Large intestine (tissue), 12 donors: Measurements from ENCODE around the gene GRB14. TPM values are rescaled to one million over a fixed set of nuclear protein-coding genes. Genes with fewer than 3 reads are reported as not detected.
A peak's percentile ranks its signal among the peaks of the same experiment; 100 is the strongest.

Experiments used
- DNase-seq, 2 donors: peaks; one replicate each; pipeline versions ENCODE4 v3.0.0 to v3.0.0-alpha.2; 2013
- H3K27ac ChIP-seq: one replicate; pipeline ENCODE4 v1.5.1; 2013; ENCODE audit warnings: low read length
- H3K27me3 ChIP-seq: 2 replicates; pipeline ENCODE4 v1.6.1; 2013; ENCODE audit warnings: low read length; ENCODE audit not compliant: control insufficient read depth, insufficient read depth
- H3K36me3 ChIP-seq: 2 replicates; pipeline ENCODE4 v1.6.1; 2013; ENCODE audit warnings: low read length; ENCODE audit not compliant: control insufficient read depth, insufficient read depth
- H3K4me1 ChIP-seq: one replicate; pipeline ENCODE4 v1.6.1; 2013; ENCODE audit warnings: low read length; ENCODE audit not compliant: control insufficient read depth, insufficient read depth
- H3K4me3 ChIP-seq: one replicate; pipeline ENCODE4 v1.5.1; 2013; ENCODE audit warnings: low read length
- H3K9me3 ChIP-seq: one replicate; pipeline ENCODE4 v1.6.1; 2013; ENCODE audit warnings: mild to moderate bottlenecking, low read depth, low read length, moderate library complexity; ENCODE audit not compliant: control insufficient read depth
- WGBS: methylation state at CpG from one replicate; pipeline ENCODE4 v1.1.5; 2013; ENCODE audit warnings: low lambda C conversion rate; ENCODE audit not compliant: insufficient coverage; 5-methylcytosine and 5-hydroxymethylcytosine counted together
- long read RNA-seq, 11 donors: transcript quantifications; one replicate each; lab custom pipeline, GENCODE V29; 2026
- polyA plus RNA-seq: library from polyadenylated mRNA; unstranded; fragments of 120-200 nt; gene quantifications from one replicate; pipeline ENCODE4 v1.2.1, GENCODE V29; 2013

GRB14 gene
- polyA plus RNA-seq: 8.7 TPM
- long read RNA-seq, donor 1: 0 reads
- long read RNA-seq, donor 2, partial matches to known transcripts: 0 of 1 reads
- long read RNA-seq, donor 2, other reads (novel, unspliced or antisense): 0 of 1 reads
- long read RNA-seq, donor 3: 0 reads
- long read RNA-seq, donor 4: 0 reads
- long read RNA-seq, donor 5: 0 reads
- long read RNA-seq, donor 6: 0 reads
- long read RNA-seq, donor 7, partial matches to known transcripts: 0 of 1 reads
- long read RNA-seq, donor 7, other reads (novel, unspliced or antisense): 0 of 1 reads
- long read RNA-seq, donor 8: 0 reads
- long read RNA-seq, donor 9: 0 reads
- long read RNA-seq, donor 10, partial matches to known transcripts: 7 of 7 reads
- long read RNA-seq, donor 10, other reads (novel, unspliced or antisense): 0 of 7 reads
- long read RNA-seq, donor 11, partial matches to known transcripts: 0 of 1 reads
- long read RNA-seq, donor 11, other reads (novel, unspliced or antisense): 0 of 1 reads

DNA sequence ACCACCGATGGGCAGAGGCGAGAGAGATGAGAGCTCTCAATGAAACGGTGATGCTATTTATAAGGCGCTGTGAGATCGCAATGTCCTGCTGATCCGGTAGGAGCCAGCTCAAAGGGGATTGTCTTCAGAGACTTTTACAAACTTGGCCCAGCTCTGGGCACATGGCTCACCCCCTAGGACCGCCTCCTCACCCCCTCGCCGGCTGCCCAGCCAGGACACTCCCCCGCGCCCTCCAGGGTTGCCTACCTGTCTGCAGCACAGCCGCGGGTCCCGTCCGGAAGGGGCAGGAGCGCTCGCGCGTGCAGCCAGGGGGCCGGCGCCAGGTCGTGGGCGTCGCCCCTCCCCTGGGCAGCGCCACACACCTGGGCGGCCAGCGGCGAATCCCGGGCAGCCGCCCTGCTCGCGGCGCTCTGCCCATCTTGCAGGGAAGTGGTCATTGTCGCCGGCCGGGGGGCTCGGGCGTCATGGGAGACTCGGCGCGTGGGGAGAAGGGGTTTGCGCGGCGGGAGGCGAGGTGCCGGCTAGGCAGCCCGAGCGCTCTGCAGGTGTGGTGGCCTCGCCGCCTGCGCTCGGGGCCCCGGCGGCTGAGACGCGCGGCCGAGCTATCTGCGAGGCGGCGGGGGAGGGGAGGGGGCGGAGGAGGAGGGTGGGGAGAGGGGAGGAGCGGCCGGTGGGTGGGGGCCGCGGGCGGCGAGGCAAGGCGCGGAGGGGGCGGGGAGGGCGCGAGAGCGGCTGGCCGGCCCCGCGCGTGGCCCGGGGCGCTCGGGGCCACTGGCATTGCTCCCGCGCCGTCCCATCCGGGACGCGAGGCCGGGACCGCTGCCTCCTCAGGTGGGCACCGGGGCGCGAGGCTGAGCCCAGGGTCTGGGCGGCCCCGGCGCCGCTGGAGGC is at the start of gene GRB14:
Gene GRB14 (minus strand): TSS at position 610 of the 891 bp plus-strand sequence. CDS start 173 bp downstream, at position 437.
- no CpG with 5 or more reads among the region's 96 CpGs for WGBS

DNA sequence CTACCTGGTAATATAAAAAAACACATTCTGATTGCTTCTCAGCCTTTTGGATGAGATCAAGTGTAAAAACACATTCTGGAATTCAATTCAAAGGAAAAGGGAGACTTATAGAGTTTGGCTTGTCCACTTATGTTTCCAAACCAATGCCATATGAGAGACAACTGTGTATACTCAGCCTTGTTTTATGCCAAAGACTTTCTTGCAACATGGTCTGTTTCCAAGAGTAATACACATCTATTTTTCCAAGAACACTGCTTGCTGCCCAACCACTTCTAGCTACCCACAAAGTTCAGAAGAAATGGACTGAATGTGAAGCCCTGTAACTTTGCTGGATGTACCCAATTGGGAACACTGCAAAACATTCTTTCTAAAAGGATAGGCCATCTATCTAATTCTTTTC is 48.0 kb upstream of the GRB14 start:
- Histone ChIP-seq H3K27me3 (no peaks in the 10 kb centered on the region), H3K4me3 (no peak overlapping the region), H3K4me1 (no peaks in the 10 kb centered on the region), H3K36me3 (no peaks in the 10 kb centered on the region), H3K27ac (no peak overlapping the region), H3K9me3 (no peaks in the 10 kb centered on the region)
- DNase-seq: no peak

More for the DNA sequence above, at the start of gene GRB14:
- Histone ChIP-seq H3K4me3 (peak within 1 kb of the TSS; percentile 59), H3K27ac (no peak within 1 kb of the TSS), H3K9me3 (no peaks in the 10 kb centered on the region), H3K4me1 (peaks cover 12% of the 10 kb centered on the region), H3K27me3 (no peaks in the 10 kb centered on the region), H3K36me3 (no peaks in the 10 kb centered on the region)
- peak; percentile 36 to 76 for DNase-seq

DNA sequence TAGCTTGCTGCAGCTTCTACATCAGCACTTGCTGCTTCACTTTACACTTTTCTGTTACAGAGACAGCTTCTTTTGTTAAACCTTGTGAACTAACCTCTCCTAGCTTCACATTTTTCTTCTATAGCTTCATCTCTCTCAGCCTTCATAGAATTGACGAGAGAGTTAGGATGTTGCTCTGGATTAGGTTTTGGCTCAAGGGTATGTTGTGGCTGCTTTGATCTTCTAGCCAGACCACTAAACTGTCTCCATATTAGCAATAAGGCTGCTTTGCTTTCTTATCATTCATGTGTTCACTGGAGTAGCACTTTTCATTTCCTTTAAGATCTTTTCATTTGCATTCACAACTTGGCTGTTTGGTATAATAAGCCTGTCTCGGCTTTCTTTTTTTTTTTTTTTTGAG is 46.3 kb upstream of the GRB14 start:
- WGBS: no CpG with 5 or more reads among the region's 2 CpGs
- H3K36me3 ChIP-seq: no peaks in the 10 kb centered on the region

DNA sequence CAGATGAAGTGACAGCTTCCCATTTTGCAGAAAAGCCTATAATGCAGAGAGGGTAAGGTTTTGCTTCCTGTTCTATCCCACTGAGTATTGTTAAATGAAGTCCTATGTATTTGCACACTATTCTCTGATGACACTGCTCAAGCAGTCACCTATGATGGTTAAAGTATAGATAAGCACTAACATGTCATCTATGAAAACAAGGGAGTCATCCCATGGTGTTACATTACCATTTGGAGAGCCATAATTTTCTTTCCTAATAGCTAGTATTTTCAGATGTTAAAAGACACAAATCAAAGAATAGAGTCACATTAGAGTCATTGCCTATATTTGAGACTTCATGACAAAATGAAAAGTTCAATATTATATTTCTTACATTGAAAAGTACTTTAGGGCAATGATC is 42.8 kb upstream of the GRB14 start:
- Histone ChIP-seq H3K4me1 (no peaks in the 10 kb centered on the region), H3K9me3 (no peaks in the 10 kb centered on the region), H3K4me3 (no peak overlapping the region), H3K27me3 (no peaks in the 10 kb centered on the region), H3K36me3 (no peaks in the 10 kb centered on the region), H3K27ac (no peak overlapping the region)
- DNase-seq: no peak

More for the DNA sequence above, 46.3 kb upstream of the GRB14 start:
- no peak overlapping the region for H3K27ac ChIP-seq
- H3K27me3 ChIP-seq: no peaks in the 10 kb centered on the region
- no peak overlapping the region for H3K4me3 ChIP-seq
- no peaks in the 10 kb centered on the region for H3K4me1 ChIP-seq
- DNase-seq: no peak
- H3K9me3 ChIP-seq: no peaks in the 10 kb centered on the region

DNA sequence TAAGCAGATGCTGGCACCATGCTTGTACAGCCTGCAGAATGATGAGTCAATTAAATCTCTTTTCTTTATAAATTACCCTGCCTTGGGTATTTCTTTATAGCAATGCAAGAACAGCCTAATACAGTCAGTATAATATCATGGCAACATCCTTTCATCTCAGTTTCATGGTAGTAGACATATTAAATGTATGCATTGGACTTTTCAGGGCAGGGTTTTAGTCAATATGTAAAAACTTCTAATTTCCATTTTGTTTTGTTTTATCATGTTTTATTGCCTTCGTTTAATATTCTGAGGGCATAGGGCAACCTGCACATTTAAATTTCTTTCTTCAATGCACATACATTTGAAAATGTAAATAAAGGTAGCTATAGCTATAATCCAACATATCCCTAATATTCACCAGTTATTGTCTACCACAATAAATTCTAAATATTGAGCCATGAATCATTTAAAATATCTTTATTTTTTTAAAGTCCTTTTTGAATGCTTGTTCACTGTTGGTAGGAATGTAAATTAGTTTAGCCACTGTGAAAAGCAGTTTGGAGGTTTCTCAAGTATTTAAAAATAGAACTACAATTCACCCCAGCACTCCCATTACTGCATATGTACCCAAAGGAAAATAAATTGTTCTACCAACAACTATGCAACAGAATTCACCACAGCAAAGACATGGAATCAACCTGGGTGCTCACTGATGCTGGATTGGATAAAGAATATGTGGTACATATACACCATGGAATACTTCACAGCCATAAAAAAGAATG is 41.8 kb upstream of the GRB14 start:
- no peaks in the 10 kb centered on the region for H3K27me3 ChIP-seq
- no peaks in the 10 kb centered on the region for H3K4me1 ChIP-seq
- no peaks in the 10 kb centered on the region for H3K9me3 ChIP-seq
- WGBS: 82% methylated on average over 1 of the region's 1 CpG
- no peak overlapping the region for H3K27ac ChIP-seq
- DNase-seq: no peak
- no peak overlapping the region for H3K4me3 ChIP-seq
- H3K36me3 ChIP-seq: no peaks in the 10 kb centered on the region

DNA sequence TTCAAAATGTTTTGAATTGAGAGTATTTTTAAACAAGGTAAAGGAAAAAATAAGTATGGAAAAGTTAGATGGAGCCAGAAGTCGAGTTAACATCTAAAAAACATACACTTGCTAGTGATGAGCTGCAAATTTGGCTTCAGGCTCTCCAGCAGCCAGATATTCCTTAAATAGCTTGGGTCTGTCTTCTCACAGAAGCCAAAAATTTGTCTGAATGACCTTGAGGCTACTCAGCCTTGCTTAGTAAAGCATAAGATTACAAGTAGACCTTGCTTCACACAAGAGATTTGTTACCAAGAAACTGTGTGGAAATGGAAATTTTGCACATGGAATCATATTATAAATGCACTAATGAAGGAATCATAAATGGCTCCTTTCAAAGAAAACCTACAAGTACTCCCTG is 40.8 kb upstream of the GRB14 start:
- 100% methylated on average over 1 of the region's 1 CpG for WGBS
- Histone ChIP-seq H3K4me1 (no peaks in the 10 kb centered on the region), H3K36me3 (no peaks in the 10 kb centered on the region), H3K27ac (no peak overlapping the region), H3K4me3 (no peak overlapping the region), H3K27me3 (no peaks in the 10 kb centered on the region), H3K9me3 (no peaks in the 10 kb centered on the region)
- DNase-seq: no peak

DNA sequence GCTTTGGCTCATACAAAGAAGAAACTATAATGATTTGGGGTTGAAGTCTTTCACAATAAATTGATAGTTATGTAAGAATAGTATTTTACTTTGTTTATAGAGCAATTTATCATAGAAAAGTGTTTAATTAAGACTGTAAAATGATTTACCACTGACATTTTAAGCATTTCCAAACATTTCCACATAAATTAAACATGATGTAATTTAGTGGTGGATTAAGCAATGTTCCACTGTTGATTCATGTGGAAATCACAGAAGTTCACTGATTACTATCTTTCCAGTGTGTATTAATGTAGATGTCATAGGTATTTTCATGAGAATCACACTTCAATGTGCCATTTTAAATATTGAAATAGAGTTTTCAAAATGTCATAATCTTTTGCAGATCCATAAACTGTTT is 40.1 kb upstream of the GRB14 start:
- Histone ChIP-seq H3K36me3 (no peaks in the 10 kb centered on the region), H3K27ac (no peak overlapping the region)

DNA sequence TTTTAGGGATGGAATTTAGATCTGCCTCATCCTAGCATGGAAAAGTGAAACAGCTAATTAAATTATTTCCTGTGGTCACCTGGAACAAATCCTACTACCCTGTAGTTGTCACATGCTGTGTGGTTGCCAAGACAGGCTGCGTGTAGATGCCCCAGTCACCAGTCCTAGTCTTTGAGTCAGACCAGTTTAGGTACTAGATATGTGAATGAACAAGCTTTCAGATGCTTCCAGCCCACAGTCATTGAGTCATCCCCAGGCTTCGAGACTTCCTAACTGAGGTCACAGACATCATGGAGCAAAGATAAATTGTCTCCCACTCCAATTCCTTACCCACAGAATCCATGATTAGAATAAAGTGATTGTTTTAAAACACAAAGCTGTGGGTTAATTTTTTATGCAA is 35.8 kb upstream of the GRB14 start:
- H3K27me3 ChIP-seq: no peaks in the 10 kb centered on the region
- no peak overlapping the region for H3K4me3 ChIP-seq
- no CpG with 5 or more reads among the region's 2 CpGs for WGBS
- H3K27ac ChIP-seq: no peak overlapping the region
- no peak for DNase-seq
- no peaks in the 10 kb centered on the region for H3K4me1 ChIP-seq
- H3K9me3 ChIP-seq: peaks cover 1% of the 10 kb centered on the region
- H3K36me3 ChIP-seq: no peaks in the 10 kb centered on the region

More for the DNA sequence above, 40.1 kb upstream of the GRB14 start:
- Histone ChIP-seq H3K4me3 (no peak overlapping the region), H3K27me3 (no peaks in the 10 kb centered on the region), H3K4me1 (no peaks in the 10 kb centered on the region), H3K9me3 (no peaks in the 10 kb centered on the region)
- DNase-seq: no peak

DNA sequence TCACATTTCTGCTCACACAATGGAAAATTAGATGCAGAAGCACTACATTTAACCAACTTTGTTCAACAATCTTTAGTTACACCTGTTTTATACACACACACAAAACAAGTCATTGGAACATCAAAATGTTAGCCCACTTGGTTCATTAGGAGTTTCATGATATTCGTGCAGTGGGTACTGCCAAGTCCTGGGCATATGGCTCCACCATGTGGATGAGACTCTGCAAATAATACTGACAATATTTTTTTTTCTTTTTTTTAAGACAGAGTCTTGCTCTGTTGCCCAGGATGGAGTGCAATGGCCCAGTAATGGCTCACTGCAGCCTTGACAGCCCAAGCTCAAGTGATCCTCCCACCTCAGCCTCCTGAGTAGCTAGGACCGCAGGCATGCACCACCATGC is 34.5 kb upstream of the GRB14 start:
- no peaks in the 10 kb centered on the region for H3K4me1 ChIP-seq
- H3K4me3 ChIP-seq: no peak overlapping the region
- WGBS: no CpG with 5 or more reads among the region's 2 CpGs
- no peaks in the 10 kb centered on the region for H3K27me3 ChIP-seq
- H3K9me3 ChIP-seq: peaks cover 4% of the 10 kb centered on the region
- no peak for DNase-seq
- H3K36me3 ChIP-seq: no peaks in the 10 kb centered on the region
- no peak overlapping the region for H3K27ac ChIP-seq

DNA sequence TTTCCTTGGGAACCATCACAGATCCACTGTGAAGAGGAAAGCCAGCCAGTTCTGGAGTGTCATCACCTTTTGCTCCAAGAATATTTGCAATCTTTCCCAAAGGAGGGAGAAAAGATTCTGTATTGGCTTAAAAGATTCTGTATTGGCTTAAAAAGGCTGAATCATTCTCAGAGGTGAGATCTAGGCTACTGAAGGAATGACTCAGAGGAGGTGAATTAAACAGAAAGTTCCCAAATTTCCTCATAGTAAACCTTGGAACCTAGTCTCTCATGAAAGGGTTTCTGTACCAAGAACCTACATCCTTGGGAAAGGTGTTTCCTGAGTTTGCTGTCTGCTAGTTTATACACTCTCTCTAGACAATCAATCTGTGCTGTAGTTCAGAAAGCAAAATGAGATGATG is 34.1 kb upstream of the GRB14 start:
- Histone ChIP-seq H3K9me3 (peaks cover 7% of the 10 kb centered on the region), H3K27ac (no peak overlapping the region), H3K4me3 (no peak overlapping the region), H3K36me3 (no peaks in the 10 kb centered on the region), H3K4me1 (no peaks in the 10 kb centered on the region), H3K27me3 (no peaks in the 10 kb centered on the region)
- DNase-seq: no peak
